ENCODE data around the gene CR1L.
"Not testable (repeated sequence)": the region's sequence is repeated elsewhere in the genome, so short reads cannot be mapped to it uniquely, and the experiment has no call there.

The CR1L gene

DNA sequence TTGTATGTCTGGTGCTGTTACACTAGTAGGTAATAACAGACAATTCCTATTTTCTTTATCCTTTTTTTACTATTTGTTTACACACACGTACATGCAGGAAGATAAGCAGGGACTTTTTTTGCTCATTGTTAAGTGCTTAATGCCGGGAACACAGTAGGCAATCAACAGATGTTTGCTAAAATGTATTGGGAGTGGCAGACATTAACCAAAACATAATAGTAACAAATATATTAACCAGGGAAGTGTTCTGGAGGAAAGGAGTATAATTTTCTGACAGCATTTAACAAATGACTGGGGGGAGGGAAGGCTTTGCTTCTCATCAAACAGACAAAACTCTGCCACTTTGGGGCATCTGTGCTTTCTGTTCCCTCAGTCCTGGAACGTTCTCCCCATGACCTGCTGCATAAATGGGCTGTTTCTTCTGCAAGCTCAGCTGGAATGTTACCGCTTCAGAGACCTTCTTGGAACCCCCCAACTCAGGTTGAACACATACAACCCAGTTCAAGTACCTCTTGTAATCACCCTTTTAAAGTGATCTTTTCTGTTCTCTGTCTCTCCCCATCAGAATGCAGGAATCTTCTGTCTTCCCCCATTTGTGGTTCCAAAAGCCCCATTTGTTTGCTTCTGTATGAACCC lies 2.1 kb downstream of the CR1L start:
- DNase-seq, result no peak

GRCh38 chr1:207647671-207648333 lies 2.9 kb downstream of the CR1L start:
- DNase-seq, result no peak

- DNase-seq, result no peak
Measured at GRCh38 chr1:207648334-207649209, 3.6 kb downstream of the CR1L start.

DNA sequence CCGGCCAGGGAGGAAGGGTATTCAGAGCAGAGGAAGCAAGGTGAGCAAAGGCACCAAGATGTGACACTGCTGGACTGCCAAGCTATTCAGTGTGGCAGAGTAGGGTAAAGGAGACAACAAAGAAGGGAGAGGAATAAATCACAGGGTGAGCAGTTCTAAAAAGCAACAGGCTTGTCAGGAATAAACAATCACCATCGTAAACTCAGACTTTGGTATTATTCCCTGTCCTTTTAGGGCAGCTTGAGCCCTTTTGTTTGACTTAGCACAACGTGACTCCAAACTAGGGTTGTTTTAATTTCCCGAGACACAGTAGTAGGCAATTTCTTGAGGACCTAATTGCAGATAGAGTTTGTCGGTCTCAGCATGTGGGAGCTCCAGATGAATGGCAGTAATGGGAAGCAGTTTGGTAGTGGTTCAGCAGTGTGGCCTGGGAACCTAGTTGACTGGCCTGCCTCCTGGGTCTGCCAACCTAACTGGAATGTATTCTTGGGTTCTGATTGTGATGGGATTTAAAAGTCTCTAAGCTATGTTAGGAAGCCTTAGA lies 4.3 kb downstream of the CR1L start:
- DNase-seq, result no peak

- no peak for DNase-seq
Measured at GRCh38 chr1:207649865-207650580, 5.1 kb downstream of the CR1L start.

- no peak for DNase-seq
Measured at GRCh38 chr1:207651583-207651982, 6.7 kb downstream of the CR1L start.

DNA sequence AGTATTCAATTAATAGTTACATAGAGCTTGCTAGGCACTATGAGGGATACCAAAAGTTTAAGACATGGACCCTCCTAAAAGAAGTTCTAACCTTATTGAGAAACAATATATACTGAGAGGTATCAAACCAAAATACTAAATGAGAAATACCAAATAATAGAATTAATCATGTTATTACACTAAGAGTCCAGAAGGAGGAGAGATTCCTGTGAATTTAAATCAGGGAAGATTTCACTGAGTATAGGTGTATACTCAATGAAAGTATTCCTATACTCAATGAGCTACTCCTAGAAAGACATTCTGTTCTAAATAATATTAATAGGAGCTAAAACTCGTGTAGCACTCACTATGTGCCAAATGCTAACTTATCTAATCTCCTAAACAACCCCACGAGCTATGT lies 9.4 kb downstream of the CR1L start:
- DNase-seq, result no peak

DNA sequence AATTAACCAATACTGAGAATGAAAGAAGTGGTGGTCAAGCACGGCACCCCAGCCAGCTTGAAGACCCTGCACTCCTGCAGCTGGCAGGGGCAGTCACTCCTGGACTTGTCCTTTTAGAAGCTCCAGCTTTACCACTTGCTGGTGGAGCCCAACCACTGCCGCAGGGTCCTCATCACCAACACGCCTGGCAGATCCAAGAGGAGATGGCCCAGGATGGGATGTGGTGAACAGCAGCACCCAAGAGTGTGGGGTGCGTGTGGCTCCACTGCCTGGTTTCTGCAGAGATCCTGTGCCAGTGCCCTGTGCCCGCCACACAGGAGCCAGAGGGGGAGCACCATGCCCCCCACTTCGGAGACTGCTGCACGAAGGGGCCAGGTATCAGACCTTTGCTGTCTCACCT lies 13.5 kb downstream of the CR1L start:
- DNase-seq, result no peak

DNA sequence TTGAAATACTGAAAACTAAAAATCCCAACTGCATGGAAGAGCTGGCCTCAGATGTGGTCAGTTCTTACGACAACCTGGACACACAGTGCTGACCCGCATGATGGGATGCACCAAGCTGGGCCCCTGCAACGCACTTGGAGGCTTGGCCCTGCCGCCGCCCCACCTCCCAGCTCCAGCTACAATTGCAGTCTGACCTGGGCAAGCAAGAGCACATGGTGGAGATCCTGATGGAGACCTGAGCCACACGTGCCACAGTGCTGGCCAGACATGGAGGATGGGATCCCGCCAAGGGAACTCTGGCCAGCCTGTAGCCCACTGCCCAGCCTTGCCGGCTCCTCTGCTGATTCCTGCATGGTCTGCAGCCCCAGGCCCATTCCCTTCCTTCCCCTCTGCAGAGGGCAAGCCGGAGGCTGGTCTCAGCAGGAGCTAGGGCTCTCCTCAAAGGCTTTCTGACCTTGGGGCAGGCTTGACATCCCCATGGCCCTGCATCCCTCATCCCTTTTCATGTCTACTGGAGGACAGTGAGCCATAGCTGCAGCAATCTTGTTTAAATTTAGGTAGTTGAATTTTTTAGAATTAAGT lies 14.1 kb downstream of the CR1L start:
- DNase-seq, result no peak

DNA sequence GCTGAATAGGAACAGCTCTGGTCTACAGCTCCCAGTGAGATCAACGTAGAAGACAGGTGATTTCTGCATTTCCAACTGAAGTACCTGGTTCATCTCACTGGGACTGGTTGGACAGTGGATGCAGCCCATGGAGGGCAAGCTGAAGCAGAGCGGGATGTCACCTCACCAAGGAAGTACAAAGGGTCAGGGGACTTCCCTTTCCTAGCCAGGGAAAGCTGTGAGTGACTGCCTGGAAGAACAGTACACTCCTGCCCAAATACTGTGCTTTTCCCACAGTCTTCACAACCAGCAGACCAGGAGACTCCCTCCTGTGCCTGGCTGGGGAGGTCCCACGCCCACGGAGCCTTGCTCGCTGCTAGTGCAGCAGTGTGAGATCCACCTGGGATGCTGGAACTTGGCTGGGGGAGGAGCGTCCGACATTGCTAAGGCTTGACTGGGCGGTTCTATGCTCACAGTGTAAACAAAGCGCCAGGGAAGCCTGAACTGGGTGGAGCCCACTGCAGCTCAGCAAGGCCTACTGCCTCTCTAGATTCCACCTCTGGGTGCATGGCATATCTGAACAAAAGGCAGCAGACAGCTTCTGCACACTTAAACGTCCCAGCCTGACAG lies 14.7 kb downstream of the CR1L start:
- no peak for DNase-seq

- DNase-seq, result not testable (repeated sequence)
Measured at GRCh38 chr1:207661420-207661819, 16.5 kb downstream of the CR1L start.

GRCh38 chr1:207666342-207666741 lies 21.4 kb downstream of the CR1L start:
- no peak for DNase-seq

- no peak for DNase-seq
Measured at GRCh38 chr1:207669528-207670009, 24.6 kb downstream of the CR1L start.

- DNase-seq, result no peak
Measured at GRCh38 chr1:207670192-207670591, 25.3 kb downstream of the CR1L start.

- DNase-seq, result no peak
Measured at GRCh38 chr1:207670997-207671396, 26.1 kb downstream of the CR1L start.

DNA sequence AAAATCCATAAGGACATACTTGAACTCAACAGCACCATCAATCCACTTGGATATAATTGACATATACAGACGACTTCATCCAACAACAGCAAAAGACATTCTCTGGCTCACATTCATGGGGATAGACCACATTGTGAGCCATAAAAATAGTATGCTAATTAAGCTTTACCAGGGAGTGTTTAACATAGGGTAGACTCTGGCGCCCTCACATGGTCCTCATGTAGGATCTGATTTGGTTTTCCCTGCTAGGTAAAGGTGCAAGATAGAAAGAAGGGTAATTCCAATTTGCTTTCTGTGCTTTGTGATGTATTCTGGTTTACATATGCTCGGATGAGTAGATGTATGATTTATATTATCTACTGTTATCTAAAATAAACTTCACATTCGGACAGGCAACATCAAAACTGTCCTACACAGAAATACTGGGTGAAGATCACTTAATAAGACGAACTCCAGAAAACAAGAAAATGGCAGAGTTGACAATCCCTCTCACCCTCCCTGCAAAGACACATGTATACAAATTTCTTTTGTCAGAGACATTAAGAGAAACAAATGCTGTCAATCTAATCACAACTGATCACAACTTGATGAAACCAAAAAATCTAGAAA lies 27.7 kb downstream of the CR1L start:
- no peak for DNase-seq

- no peak for DNase-seq
Measured at GRCh38 chr1:207673399-207673798, 28.5 kb downstream of the CR1L start.

DNA sequence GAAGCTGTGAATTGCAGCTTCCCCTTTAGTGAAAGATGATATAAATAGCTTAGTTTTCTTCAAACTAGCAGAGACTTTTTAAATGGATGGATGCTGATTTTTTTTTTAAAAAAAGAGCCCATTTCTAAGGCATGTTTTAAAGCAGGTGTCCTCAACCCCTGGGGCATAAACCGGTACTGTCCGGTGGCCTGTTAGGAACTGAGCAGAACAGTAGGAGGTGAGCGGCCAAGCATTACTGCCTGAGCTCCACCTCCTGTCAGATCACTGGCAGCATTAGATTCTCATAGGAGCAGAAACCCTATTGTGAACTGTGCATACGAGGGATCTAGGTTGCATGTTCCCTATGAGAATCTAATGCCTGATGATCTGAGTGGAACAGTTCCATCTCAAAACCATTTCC lies 31.2 kb downstream of the CR1L start:
- no peak for DNase-seq

DNA sequence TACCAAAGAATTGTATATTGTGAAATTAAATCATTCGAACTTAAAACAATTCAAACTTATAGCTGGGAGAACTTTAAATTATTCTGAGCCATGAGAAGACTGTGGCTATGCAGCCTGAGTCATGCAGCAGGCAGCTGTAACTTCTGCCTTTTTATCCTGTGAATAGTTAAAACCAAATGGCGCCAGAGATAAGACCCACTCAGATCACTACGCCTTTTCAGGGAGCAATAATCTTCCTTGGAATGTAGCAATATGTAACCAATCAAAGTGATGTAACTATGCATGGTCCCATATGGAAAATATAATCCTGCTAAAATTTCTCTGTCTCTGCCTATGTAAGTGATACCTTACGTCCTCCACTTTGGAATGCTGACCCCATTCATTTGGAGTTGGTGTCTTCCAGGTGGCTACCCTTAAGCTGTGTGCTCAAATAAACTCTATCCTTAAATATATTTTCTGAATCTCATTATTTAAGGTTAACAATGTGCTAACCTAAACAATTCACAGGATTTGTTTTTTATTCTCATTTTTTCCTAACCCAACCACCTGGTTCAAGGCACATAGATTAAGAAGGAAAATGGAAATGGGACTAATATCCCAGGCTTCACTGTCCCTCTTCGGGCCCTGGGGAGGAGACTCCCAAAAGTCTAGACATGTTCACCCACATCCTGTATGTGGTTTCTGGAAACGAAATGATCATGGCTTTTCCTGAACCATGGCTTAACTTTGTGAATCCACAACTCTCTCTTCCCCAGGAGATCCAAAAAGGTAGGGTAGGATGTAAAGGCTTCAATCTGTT lies 35.9 kb downstream of the CR1L start:
- not testable (repeated sequence) for DNase-seq

DNA sequence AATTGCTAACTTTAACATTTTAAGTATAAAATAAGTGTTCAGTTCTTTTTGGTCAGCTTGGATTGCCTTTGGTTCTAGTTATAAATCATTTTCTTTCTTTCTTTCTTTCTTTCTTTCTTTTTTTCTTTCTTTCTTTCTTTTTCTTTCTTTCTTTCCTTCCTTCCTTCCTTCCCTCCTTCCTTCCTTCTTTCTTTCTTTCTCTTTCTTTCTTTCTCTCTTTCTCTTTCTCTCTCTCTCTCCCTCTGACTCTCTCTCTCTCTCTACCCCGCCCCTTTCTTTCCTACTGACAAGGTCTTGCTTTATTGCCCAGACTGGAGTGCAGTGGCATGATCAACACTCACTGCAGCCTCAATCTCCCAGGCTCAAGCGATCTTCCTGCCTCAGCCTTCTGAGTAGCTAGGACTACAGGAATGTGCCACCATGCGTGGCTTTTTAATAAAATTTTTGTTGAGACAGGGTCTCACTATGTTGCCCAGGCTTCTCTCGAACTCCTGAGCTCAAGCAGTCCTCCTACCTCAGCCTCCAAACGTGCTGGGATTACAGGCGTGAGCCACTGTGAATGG lies 38.0 kb downstream of the CR1L start:
- DNase-seq, result not testable (repeated sequence)

Data from midbrain (tissue), 1 donor.